Lower lobe of right lung (tissue), 2 donors: ENCODE data around the gene CTBP1. TPM values are rescaled to one million over a fixed set of nuclear protein-coding genes. Genes with fewer than 3 reads are reported as not detected.

Experiments
- ATAC-seq, 2 donors: fragments of 200-7000 bp; cut with Tn5 transposase; one replicate each; pipeline ENCODE4 v1.9.1; 2020 to 2022; ENCODE audit warnings: mild to moderate bottlenecking in 2 of 2, moderate library complexity in 2 of 2
- DNase-seq: peaks from one replicate; pipeline ENCODE4 v3.0.0-alpha.2; 2020
- H3K27ac ChIP-seq: fragments of 200-600 bp; one replicate; pipeline ENCODE4 v1.8.0; 2022
- H3K27me3 ChIP-seq: fragments of 200-600 bp; one replicate; pipeline ENCODE4 v1.8.0; 2022; ENCODE audit warnings: low read depth
- H3K36me3 ChIP-seq: fragments of 200-600 bp; one replicate; pipeline ENCODE4 v1.8.0; 2022; ENCODE audit warnings: mild to moderate bottlenecking
- H3K4me1 ChIP-seq: fragments of 200-600 bp; one replicate; pipeline ENCODE4 v1.8.0; 2022
- H3K4me3 ChIP-seq: fragments of 200-600 bp; one replicate; pipeline ENCODE4 v1.8.0; 2022; ENCODE audit warnings: mild to moderate bottlenecking
- H3K9me3 ChIP-seq: fragments of 200-600 bp; one replicate; pipeline ENCODE4 v1.8.0; 2022
- intact Hi-C: fragments of 100-400 bp; cut with DNase I; formaldehyde crosslinking; loops from one replicate; pipeline ENCODE4 v1.11.0; 2022
- total RNA-seq: library from RNA; stranded (reverse); fragmentation: NEBNext Ultra II Directional; extraction: Animal tissue kit (Norgen Biotek cat#: 25700); gene quantifications from one replicate; pipeline ENCODE4 v1.2.1, GENCODE V29; 2021
- TF ChIP-seq, protein P1 (sequence below): fragments of 200-600 bp; IDR thresholded peaks from one replicate; pipeline ENCODE4 v1.8.0; 2022; ENCODE audit warnings: antibody characterized with exemption, mild to moderate bottlenecking
- donor health status: DM: no; HTN: yes; CAD: no; lungs with severe emphysema.

Gene CTBP1
- total RNA-seq, 1 donor from 2014 or later, result 165 TPM

DNA sequence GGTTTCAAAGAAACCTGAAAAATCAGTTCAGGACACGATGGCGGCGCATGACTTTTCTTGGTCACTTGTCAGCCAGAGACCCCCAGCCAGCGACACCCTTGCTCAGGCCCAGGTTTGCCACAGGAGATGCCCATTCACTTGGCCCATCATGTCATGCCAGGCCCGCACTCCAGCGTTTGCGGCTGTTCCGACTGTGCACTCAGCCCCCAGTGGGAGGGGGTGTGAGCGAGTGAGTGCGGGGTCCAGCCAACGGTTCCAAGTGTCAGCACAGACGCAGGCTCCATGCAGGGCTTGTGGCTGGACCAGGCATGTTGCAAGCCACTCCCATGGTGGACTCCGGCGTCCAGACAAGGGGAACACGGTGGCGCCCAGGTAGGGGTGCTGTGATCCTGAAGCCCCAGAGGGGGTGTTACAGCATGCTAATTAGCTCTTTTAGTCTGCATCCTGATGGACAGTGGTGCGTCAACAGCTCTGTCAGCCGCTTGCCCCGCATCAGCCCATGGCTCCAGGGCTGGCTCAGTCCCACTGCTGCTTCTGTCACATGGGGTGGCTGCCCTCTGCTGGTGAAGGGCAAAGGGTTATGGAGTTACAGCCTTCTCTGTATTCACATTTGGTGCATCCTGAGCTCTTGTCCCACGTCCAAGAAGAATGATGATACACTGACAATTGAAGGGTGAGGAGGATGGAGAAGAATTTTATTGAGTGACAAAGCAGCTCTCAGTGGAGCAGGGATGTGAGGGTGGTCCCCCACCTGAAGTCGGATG, 37.0 kb upstream of the CTBP1 start:
- TF ChIP-seq, protein P1, sequence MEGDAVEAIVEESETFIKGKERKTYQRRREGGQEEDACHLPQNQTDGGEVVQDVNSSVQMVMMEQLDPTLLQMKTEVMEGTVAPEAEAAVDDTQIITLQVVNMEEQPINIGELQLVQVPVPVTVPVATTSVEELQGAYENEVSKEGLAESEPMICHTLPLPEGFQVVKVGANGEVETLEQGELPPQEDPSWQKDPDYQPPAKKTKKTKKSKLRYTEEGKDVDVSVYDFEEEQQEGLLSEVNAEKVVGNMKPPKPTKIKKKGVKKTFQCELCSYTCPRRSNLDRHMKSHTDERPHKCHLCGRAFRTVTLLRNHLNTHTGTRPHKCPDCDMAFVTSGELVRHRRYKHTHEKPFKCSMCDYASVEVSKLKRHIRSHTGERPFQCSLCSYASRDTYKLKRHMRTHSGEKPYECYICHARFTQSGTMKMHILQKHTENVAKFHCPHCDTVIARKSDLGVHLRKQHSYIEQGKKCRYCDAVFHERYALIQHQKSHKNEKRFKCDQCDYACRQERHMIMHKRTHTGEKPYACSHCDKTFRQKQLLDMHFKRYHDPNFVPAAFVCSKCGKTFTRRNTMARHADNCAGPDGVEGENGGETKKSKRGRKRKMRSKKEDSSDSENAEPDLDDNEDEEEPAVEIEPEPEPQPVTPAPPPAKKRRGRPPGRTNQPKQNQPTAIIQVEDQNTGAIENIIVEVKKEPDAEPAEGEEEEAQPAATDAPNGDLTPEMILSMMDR, result peak; percentile 15
- intact Hi-C loops, result no loop called here
- H3K4me3 ChIP-seq, result no peak overlapping the region
- H3K27me3 ChIP-seq, result no peaks in the 10 kb centered on the region
- ATAC-seq (no peak), DNase-seq (no peak)
- peaks cover 14% of the 10 kb centered on the region for H3K4me1 ChIP-seq
- H3K9me3 ChIP-seq, result no peaks in the 10 kb centered on the region
- H3K27ac ChIP-seq, result no peak overlapping the region
- H3K36me3 ChIP-seq, result no peaks in the 10 kb centered on the region

DNA sequence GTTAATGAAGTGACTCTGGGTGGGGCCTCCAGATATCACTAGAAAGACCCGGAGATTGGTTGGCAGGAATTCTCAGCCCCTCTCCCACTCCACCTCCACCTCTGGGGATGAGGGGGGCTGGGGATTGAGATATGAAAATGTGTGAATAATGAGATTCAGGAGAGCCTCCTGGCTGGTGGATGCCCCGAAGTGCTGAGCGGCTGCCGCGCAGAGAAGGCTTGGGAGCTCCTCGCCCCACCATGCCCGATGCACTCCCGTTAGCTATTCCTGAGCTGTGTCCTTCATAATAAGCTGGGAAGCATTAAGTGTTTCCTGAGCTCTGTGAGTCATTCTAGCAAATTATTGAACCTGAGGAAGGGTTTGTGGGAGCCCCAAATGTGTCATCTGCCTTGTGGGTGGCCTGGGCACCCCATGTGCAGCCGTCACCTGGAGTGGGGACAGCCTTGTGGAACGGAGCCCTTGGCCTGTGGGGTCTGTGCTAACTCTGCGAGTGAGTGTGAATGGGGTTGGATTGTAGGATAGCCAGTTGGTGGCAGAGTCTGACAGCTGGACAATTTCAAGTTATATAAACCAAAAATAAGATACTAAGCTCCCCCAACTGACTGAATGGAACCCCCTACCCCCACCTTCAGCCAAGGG, 36.3 kb upstream of the CTBP1 start:
- no peak for DNase-seq
- Histone ChIP-seq H3K27me3 (no peaks in the 10 kb centered on the region), H3K4me3 (no peak overlapping the region), H3K27ac (no peak overlapping the region), H3K36me3 (no peaks in the 10 kb centered on the region), H3K9me3 (no peaks in the 10 kb centered on the region), H3K4me1 (peaks cover 8% of the 10 kb centered on the region)
- no peak for ATAC-seq
- intact Hi-C loops, result no loop called here
- TF ChIP-seq, protein P1, result no peak

DNA sequence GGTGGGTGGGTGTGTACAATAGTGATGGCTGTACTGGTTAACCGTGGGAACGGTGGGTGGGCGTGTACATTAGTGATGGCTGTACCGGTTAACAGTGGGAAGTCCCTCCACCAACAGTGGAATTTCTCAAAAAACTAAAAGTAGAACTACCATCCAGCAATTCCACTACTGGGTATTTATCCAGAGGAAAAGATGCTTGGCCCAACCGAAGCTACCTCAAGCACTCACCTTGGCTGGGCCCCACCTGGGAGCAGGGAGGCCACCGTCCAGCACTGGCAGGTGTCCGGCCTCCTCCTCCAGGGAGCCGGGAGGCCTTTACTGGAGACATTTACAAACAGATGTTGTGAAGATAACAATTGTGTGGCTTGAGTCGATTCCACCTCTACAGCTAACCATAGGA, 34.8 kb upstream of the CTBP1 start:
- H3K36me3 ChIP-seq, result no peaks in the 10 kb centered on the region
- intact Hi-C loops, result no loop called here
- TF ChIP-seq, protein P1, result no peak
- no peaks in the 10 kb centered on the region for H3K27me3 ChIP-seq
- H3K4me1 ChIP-seq, result peaks cover 2% of the 10 kb centered on the region
- no peak overlapping the region for H3K4me3 ChIP-seq
- no peak for DNase-seq
- no peak for ATAC-seq
- H3K9me3 ChIP-seq, result no peaks in the 10 kb centered on the region
- no peak overlapping the region for H3K27ac ChIP-seq

DNA sequence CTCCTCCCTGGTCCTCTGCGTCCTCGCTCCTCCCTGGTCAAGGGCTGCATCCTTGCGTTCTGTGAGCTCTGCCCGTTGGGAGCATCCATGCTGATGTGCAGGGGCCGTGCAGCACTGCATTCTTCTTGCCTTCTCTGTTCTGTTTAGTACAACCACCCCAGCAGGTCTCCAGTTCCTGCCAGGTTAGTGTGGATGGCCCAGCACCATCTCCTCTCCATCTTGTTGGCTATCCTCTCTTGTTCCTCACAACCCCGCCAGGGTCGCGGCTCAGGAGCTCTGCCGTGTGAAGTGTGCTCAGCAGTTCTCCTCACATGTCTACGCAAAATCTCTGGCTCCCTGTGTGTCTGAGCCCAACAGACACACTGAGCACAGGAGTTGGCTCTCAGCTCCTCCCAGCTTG, 30.3 kb upstream of the CTBP1 start:
- intact Hi-C loops, result no loop called here
- Histone ChIP-seq H3K4me3 (no peak overlapping the region), H3K4me1 (no peaks in the 10 kb centered on the region), H3K36me3 (no peaks in the 10 kb centered on the region), H3K27ac (no peak overlapping the region), H3K27me3 (no peaks in the 10 kb centered on the region), H3K9me3 (no peaks in the 10 kb centered on the region)
- ATAC-seq (no peak), DNase-seq (no peak)
- TF ChIP-seq, protein P1, result no peak

DNA sequence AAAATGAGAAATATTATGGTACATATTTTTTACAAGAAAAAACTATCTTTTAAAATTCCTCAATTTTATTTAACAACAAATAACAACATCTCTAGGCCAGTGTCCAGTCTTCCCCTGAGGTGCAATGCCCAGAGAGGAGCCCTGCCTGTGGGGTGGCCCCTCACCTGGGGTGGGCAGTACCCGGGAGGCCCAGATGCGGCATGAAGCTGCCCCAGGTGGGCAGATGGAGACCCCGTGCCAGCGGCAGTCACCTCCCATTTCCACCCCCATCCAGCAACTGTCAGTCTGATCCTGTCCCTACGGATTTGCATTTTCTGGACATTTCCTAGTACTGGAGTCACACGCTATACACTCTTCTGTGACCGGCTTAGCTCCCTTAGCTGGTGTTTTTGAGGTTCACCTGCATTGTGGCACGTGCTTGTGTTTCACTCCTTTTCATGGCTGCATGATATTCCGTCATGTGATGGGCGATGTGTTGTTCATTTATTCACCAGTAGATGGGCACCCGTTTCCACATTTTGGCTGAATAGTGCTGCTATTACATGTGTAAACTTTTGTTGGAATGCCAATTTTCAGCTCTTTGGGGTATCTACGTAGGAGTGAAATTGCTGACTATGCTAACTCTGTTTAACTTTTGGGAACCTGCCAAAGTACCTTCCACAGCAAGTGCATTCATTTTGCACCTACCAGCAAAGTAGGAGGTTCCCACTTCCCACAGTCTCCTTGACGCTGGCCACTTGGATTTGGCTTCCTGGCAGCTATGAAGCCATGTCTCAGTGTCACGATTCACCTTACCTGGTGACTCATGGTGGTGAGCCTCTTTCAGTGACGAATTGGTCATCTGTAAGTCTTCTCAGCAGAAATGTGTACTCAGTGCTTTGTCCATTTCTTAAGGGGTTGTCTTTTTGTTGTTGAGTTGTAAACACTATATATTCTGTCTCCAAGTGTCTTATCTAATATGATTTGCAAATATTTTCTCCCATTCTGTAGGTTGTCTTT, 29.0 kb upstream of the CTBP1 start:
- Histone ChIP-seq H3K4me1 (no peaks in the 10 kb centered on the region), H3K27me3 (no peaks in the 10 kb centered on the region), H3K9me3 (no peaks in the 10 kb centered on the region), H3K27ac (no peak overlapping the region), H3K4me3 (no peak overlapping the region), H3K36me3 (no peaks in the 10 kb centered on the region)
- intact Hi-C loops, result no loop called here
- TF ChIP-seq, protein P1, result no peak
- DNase-seq (no peak), ATAC-seq (no peak)
